MM.1S (cell line): ENCODE results near the gene HSPA2.

Experiments used
- EZH2 ChIP-seq: fragments of 300-600 bp; sonication (generic); optimal IDR thresholded peaks from 2 replicates; pipeline ENCODE3; 2017; ENCODE audit warnings: low read depth, mild to moderate bottlenecking, antibody characterized with exemption, low read length, mixed read lengths
- EZH2phosphoT487 ChIP-seq: fragments of 300-600 bp; sonication (generic); IDR thresholded peaks from 2 replicates; pipeline ENCODE4 v1.6.1; 2018; ENCODE audit warnings: antibody characterized with exemption, low read length
- TF ChIP-seq, protein P1 (sequence below): fragments of 300-600 bp; sonication (generic); IDR thresholded peaks from 2 replicates; pipeline ENCODE4 v1.5.1; 2016; ENCODE audit warnings: antibody characterized with exemption, low read length, mixed read lengths

DNA sequence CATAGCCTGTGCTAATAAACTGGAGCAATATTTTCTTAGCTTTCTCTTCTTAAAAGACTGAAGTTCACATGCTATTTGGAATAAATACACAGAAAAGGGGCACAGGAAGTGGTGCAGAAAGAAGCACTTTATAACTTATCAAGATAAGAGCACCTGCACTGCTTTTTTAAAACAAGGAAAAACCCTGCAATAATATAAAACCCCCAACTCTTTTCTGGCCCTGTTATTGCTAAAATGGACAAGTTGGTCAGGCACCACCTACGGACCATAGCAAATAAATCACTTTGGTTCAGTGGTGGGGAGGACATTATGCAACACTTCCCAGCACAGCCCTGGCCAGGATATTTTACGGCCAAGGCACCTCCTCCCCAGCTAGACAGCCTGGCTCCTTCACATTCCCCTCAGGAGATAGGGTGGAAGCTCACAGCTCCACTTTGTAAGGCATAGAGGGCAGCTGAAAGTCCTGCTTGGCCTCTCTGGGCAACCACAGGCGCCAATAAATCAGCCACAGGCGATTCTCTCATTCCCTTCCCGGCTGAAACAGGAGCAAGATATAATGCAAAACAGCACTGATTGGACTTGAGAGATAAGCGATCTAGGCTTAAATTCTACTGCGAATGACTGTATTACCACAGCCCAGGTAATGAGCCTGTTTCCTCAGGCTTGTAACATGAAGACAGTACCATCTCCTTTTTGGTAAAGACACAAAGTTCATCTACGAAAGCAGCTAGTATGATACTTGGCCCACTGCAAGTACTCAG lies 39.0 kb upstream of the HSPA2 start:
- TF ChIP-seq, protein P1, sequence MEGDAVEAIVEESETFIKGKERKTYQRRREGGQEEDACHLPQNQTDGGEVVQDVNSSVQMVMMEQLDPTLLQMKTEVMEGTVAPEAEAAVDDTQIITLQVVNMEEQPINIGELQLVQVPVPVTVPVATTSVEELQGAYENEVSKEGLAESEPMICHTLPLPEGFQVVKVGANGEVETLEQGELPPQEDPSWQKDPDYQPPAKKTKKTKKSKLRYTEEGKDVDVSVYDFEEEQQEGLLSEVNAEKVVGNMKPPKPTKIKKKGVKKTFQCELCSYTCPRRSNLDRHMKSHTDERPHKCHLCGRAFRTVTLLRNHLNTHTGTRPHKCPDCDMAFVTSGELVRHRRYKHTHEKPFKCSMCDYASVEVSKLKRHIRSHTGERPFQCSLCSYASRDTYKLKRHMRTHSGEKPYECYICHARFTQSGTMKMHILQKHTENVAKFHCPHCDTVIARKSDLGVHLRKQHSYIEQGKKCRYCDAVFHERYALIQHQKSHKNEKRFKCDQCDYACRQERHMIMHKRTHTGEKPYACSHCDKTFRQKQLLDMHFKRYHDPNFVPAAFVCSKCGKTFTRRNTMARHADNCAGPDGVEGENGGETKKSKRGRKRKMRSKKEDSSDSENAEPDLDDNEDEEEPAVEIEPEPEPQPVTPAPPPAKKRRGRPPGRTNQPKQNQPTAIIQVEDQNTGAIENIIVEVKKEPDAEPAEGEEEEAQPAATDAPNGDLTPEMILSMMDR: no peak
- TF ChIP-seq EZH2: no peak
- TF ChIP-seq EZH2phosphoT487: no peak
